Upper lobe of right lung (tissue), 1 donor: ENCODE results near the gene RPS19BP1. TPM values are rescaled to one million over a fixed set of nuclear protein-coding genes. Genes with fewer than 3 reads are reported as not detected.
A peak's percentile ranks its signal among the peaks of the same experiment; 100 is the strongest.

ENCODE experiments used
- ATAC-seq: fragments of 200-7000 bp; cut with Tn5 transposase; one replicate; pipeline ENCODE4 v1.9.1; 2020; ENCODE audit warnings: mild to moderate bottlenecking, moderate library complexity
- DNase-seq: peaks from one replicate; pipeline ENCODE4 v3.0.0-alpha.2; 2020
- H3K27ac ChIP-seq: fragments of 200-600 bp; one replicate; pipeline ENCODE4 v1.8.0; 2022
- H3K27me3 ChIP-seq: fragments of 200-600 bp; one replicate; pipeline ENCODE4 v1.8.0; 2022; ENCODE audit warnings: mild to moderate bottlenecking
- H3K36me3 ChIP-seq: fragments of 200-600 bp; one replicate; pipeline ENCODE4 v1.8.0; 2022
- H3K4me1 ChIP-seq: fragments of 200-600 bp; one replicate; pipeline ENCODE4 v1.8.0; 2022
- H3K4me3 ChIP-seq: fragments of 200-600 bp; one replicate; pipeline ENCODE4 v1.8.0; 2022; ENCODE audit warnings: mild to moderate bottlenecking
- H3K9me3 ChIP-seq: fragments of 200-600 bp; one replicate; pipeline ENCODE4 v1.8.0; 2022
- CTCF ChIP-seq: fragments of 200-600 bp; IDR thresholded peaks from one replicate; pipeline ENCODE4 v1.8.0; 2022; ENCODE audit warnings: antibody characterized with exemption
- intact Hi-C: fragments of 100-400 bp; cut with DNase I; formaldehyde crosslinking; loops from one replicate; pipeline ENCODE4 v1.11.0; 2022
- total RNA-seq: library from RNA; stranded (reverse); fragmentation: NEBNext Ultra II Directional; extraction: Animal tissue kit (Norgen Biotek cat#: 25700); gene quantifications from one replicate; pipeline ENCODE4 v1.2.1, GENCODE V29; 2021
- donor health status: DM: no; HTN: yes; CAD: no; lungs with severe emphysema.

Gene RPS19BP1
- total RNA-seq, 1 donor from 2014 or later: 72.5 TPM

- Histone ChIP-seq H3K27ac (no peak overlapping the region), H3K4me3 (no peak overlapping the region), H3K36me3 (no peaks in the 10 kb centered on the region), H3K27me3 (no peaks in the 10 kb centered on the region), H3K4me1 (peaks cover 3% of the 10 kb centered on the region), H3K9me3 (no peaks in the 10 kb centered on the region)
- DNase-seq: peak; percentile 63
- no peak for TF ChIP-seq CTCF
- no peak for ATAC-seq
- intact Hi-C loops: no loop called here
Observed at GRCh38 chr22:39487826-39488520, 44.6 kb downstream of the RPS19BP1 start.

- intact Hi-C loops: no loop called here
- Histone ChIP-seq H3K36me3 (no peaks in the 10 kb centered on the region), H3K9me3 (no peaks in the 10 kb centered on the region), H3K27ac (no peak overlapping the region), H3K4me1 (peaks cover 3% of the 10 kb centered on the region), H3K27me3 (no peaks in the 10 kb centered on the region), H3K4me3 (no peak overlapping the region)
- TF ChIP-seq CTCF: no peak
- DNase-seq (peak; percentile 64), ATAC-seq (no peak)
Observed at GRCh38 chr22:39486951-39487825, 45.4 kb downstream of the RPS19BP1 start.

GRCh38 chr22:39482768-39483167 lies 49.8 kb downstream of the RPS19BP1 start:
- Histone ChIP-seq H3K4me3 (no peak overlapping the region), H3K27ac (no peak overlapping the region), H3K27me3 (no peaks in the 10 kb centered on the region), H3K36me3 (no peaks in the 10 kb centered on the region), H3K9me3 (no peaks in the 10 kb centered on the region), H3K4me1 (no peaks in the 10 kb centered on the region)
- no peak for TF ChIP-seq CTCF
- ATAC-seq (no peak), DNase-seq (no peak)
- intact Hi-C loops: no loop called here

- DNase-seq: no peak
- intact Hi-C loops: no loop called here
Observed at GRCh38 chr22:39481595-39481994, 51.0 kb downstream of the RPS19BP1 start.

GRCh38 chr22:39481054-39481453 lies 51.5 kb downstream of the RPS19BP1 start:
- H3K4me3 ChIP-seq: no peak overlapping the region
- no peaks in the 10 kb centered on the region for H3K27me3 ChIP-seq
- ATAC-seq (no peak), DNase-seq (no peak)
- H3K36me3 ChIP-seq: no peaks in the 10 kb centered on the region
- intact Hi-C loops: no loop called here
- no peak for TF ChIP-seq CTCF
- no peaks in the 10 kb centered on the region for H3K4me1 ChIP-seq
- no peak overlapping the region for H3K27ac ChIP-seq
- no peaks in the 10 kb centered on the region for H3K9me3 ChIP-seq

More at GRCh38 chr22:39481595-39481994, 51.0 kb downstream of the RPS19BP1 start:
- H3K4me3 ChIP-seq: no peak overlapping the region
- no peak for ATAC-seq
- H3K36me3 ChIP-seq: no peaks in the 10 kb centered on the region
- H3K27ac ChIP-seq: no peak overlapping the region
- no peaks in the 10 kb centered on the region for H3K9me3 ChIP-seq
- TF ChIP-seq CTCF: no peak
- no peaks in the 10 kb centered on the region for H3K4me1 ChIP-seq
- no peaks in the 10 kb centered on the region for H3K27me3 ChIP-seq
